GM12892 (cell line): ENCODE measurements around the gene FKBP15.

Source experiments
- POLR2A ChIP-seq: IDR thresholded peaks from 2 replicates; pipeline ENCODE4 v1.6.1; 2011; ENCODE audit warnings: low read depth, low read length, control low read depth
- POLR2AphosphoS5 ChIP-seq: IDR thresholded peaks from 2 replicates; pipeline ENCODE4 v1.6.1; 2011; ENCODE audit warnings: low read depth, low read length, control low read depth
- TAF1 ChIP-seq: IDR thresholded peaks from 2 replicates; pipeline ENCODE4 v1.6.1; 2011; ENCODE audit warnings: low read depth, mild to moderate bottlenecking, control low read depth, low read length, borderline replicate concordance

- TF ChIP-seq TAF1: no peak
- TF ChIP-seq POLR2A: no peak
- no peak for TF ChIP-seq POLR2AphosphoS5
These were observed 24.8 kb upstream of the FKBP15 start for GRCh38 chr9:113245894-113246293.
